Breast epithelium (tissue), 4 donors: ENCODE measurements around the gene CCP110. TPM values are rescaled to one million over a fixed set of nuclear protein-coding genes. Genes with fewer than 3 reads are reported as not detected.

Source experiments
- DNase-seq, 2 donors: peaks; one replicate each; pipeline ENCODE4 v3.0.0-alpha.2; 2019; ENCODE audit warnings: low spot score in 2 of 2
- H3K27ac ChIP-seq, 2 donors: fragments of 200-600 bp; sonication (generic) in 1 of 2; one replicate each; pipeline ENCODE4 v1.5.1; 2016 to 2019; ENCODE audit warnings: mild to moderate bottlenecking in 1 of 2
- H3K27me3 ChIP-seq, 2 donors: fragments of 200-600 bp; sonication (generic) in 1 of 2; one replicate each; pipeline versions ENCODE4 v1.5.1 to v1.6.0; 2017 to 2019; ENCODE audit warnings: control low read depth in 1 of 2, mild to moderate bottlenecking in 1 of 2
- H3K36me3 ChIP-seq: fragments of 200-600 bp; one replicate; pipeline ENCODE4 v1.5.1; 2019
- H3K4me1 ChIP-seq, 2 donors: fragments of 200-600 bp; sonication (generic); one replicate each; pipeline ENCODE4 v1.5.1; 2016 to 2019; ENCODE audit warnings: control low read depth in 1 of 2
- H3K4me3 ChIP-seq, 3 donors: fragments of 200-600 bp; sonication (generic); 1 replicate in 2 of 3; 2 replicates in 1 of 3; pipeline ENCODE4 v1.5.1; 2016 to 2019; ENCODE audit warnings: mild to moderate bottlenecking in 3 of 3, moderate library complexity in 2 of 3
- H3K9me3 ChIP-seq, 2 donors: fragments of 200-600 bp; sonication (generic) in 1 of 2; one replicate each; pipeline ENCODE4 v1.5.1; 2016 to 2019; ENCODE audit warnings: control low read depth in 1 of 2
- POLR2A ChIP-seq: fragments of 450-650 bp; IDR thresholded peaks from one replicate; pipeline ENCODE4 v1.6.1; 2016; ENCODE audit warnings: antibody characterized with exemption, mild to moderate bottlenecking, moderate library complexity
- POLR2AphosphoS5 ChIP-seq, 3 donors: sonication (generic); formaldehyde crosslinking; IDR thresholded peaks; one replicate each; pipeline ENCODE4 v1.6.1; 2017; ENCODE audit warnings: antibody characterized with exemption in 3 of 3
- intact Hi-C: fragments of 100-400 bp; cut with DNase I; formaldehyde crosslinking; loops from one replicate; pipeline ENCODE4 v1.15.1; 2023; ENCODE audit warnings: low total_unique reads
- total RNA-seq, 3 donors: library from RNA; depleted of rRNA; stranded (reverse); fragments of >200 nt; gene quantifications; one replicate each; pipeline ENCODE4 v1.1.0, GENCODE V29; 2016
- TF ChIP-seq, protein P1 (sequence below), 3 donors: fragments of 450-650 bp; IDR thresholded peaks; one replicate each; pipeline ENCODE4 v1.5.1; 2016 to 2017; ENCODE audit warnings: antibody characterized with exemption in 3 of 3, mild to moderate bottlenecking in 3 of 3, moderate library complexity in 3 of 3

Gene CCP110
- total RNA-seq, 3 donors from 2014 or later, result 13.9 to 33.5 (median 31.5) TPM

DNA sequence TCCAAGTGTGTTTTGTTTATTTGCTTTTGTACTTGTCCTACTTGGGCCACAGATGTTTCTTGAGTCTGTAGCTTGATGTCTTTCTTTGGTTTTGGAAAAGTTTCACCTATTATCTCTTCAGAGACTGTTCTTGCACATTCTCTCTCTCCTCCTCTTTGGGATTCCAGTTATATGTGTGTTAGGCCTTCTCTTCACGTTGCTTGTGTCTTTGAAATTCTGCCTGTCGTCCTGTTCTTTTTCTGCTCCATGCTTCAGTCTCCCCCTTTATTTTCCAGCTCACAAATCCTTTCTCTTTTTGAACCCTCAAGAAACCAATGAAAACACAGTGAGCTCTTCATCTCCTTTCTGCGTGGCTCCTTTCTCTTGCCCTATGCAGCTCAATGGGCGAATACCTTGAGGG is 39.6 kb downstream of the CCP110 start:
- Histone ChIP-seq H3K36me3 (no peaks in the 10 kb centered on the region), H3K27me3 (no peaks in the 10 kb centered on the region), H3K27ac (no peak overlapping the region), H3K4me3 (no peak overlapping the region), H3K4me1 (no peaks in the 10 kb centered on the region), H3K9me3 (no peaks in the 10 kb centered on the region)
- no peak for DNase-seq
- TF ChIP-seq, protein P1, sequence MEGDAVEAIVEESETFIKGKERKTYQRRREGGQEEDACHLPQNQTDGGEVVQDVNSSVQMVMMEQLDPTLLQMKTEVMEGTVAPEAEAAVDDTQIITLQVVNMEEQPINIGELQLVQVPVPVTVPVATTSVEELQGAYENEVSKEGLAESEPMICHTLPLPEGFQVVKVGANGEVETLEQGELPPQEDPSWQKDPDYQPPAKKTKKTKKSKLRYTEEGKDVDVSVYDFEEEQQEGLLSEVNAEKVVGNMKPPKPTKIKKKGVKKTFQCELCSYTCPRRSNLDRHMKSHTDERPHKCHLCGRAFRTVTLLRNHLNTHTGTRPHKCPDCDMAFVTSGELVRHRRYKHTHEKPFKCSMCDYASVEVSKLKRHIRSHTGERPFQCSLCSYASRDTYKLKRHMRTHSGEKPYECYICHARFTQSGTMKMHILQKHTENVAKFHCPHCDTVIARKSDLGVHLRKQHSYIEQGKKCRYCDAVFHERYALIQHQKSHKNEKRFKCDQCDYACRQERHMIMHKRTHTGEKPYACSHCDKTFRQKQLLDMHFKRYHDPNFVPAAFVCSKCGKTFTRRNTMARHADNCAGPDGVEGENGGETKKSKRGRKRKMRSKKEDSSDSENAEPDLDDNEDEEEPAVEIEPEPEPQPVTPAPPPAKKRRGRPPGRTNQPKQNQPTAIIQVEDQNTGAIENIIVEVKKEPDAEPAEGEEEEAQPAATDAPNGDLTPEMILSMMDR (IDR thresholded peaks at IDR 0.05), result no peak
- TF ChIP-seq POLR2A (no peak), POLR2AphosphoS5 (IDR thresholded peaks at IDR 0.05) (no peak)
- intact Hi-C loops, result no loop called here

DNA sequence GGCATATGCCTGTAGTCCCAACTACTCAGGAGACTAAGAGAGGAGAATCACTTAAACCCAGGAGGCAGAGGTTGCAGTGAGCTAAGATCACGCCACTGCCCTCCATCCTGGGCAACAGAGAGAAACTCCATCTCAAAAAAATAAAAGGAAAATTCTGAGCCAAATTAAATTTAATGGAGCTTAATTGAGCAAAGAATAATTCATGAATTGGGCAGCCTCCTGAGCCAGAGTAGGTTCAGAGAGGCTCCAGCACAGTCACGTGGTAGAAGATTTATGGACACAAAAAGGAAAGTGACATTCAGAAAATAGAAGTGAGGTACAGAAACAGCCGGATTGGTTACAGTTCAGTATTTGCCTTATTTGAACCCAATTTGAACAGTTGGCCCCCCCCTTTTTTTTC is 42.6 kb downstream of the CCP110 start:
- intact Hi-C loops, result no loop called here
- no peaks in the 10 kb centered on the region for H3K9me3 ChIP-seq
- H3K27me3 ChIP-seq, result no peaks in the 10 kb centered on the region
- H3K4me3 ChIP-seq, result no peak overlapping the region
- peaks cover 7% of the 10 kb centered on the region for H3K36me3 ChIP-seq
- TF ChIP-seq POLR2A (no peak), POLR2AphosphoS5 (IDR thresholded peaks at IDR 0.05) (no peak)
- TF ChIP-seq, protein P1 (IDR thresholded peaks at IDR 0.05), result no peak
- H3K4me1 ChIP-seq, result no peaks in the 10 kb centered on the region
- no peak overlapping the region for H3K27ac ChIP-seq
- no peak for DNase-seq

DNA sequence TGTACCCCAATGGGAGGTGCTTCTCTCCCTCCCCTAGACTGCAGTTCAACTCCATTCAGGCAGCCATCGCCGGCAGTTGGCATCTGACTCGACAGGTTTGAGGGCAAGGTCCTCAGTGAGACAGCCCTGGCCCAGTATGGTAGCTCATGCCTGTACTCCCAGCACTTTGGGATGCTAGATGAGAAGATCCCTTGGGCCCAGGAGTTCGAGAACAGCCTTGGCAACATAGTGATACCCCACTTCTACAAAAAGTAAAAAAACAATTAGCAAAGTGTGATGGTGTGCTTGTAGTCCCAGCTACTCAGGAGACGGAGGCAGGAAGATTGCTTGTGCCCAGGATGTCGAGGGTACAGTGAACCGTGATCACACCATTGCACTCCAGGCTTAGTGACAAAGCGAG is 43.8 kb downstream of the CCP110 start:
- TF ChIP-seq POLR2AphosphoS5 (IDR thresholded peaks at IDR 0.05), result no peak
- H3K9me3 ChIP-seq, result no peaks in the 10 kb centered on the region
- H3K27me3 ChIP-seq, result no peaks in the 10 kb centered on the region
- H3K4me3 ChIP-seq, result no peak overlapping the region
- intact Hi-C loops, result no loop called here
- no peak overlapping the region for H3K27ac ChIP-seq
- no peaks in the 10 kb centered on the region for H3K4me1 ChIP-seq
- peaks cover 7% of the 10 kb centered on the region for H3K36me3 ChIP-seq
- no peak for DNase-seq

DNA sequence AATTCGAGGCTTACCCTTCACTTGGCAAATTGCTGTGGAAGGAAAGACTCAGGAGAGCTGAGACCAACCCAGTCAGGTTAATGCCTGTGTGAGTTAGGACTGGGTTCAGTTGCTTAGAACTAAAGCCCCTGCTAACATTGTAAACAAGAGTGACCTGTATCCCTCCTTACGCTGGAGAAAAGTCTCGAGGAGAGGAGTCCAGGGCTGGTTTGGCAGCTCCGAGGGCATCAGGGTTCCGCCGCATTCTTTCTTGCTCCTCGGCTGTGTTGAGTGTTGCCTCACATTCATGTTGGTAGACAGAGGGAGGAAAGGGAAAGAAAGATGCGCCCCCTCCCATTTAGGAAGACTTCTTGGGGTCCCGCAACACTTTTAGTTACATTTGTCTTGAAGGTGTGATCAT is 50.3 kb downstream of the CCP110 start:
- H3K27me3 ChIP-seq, result no peaks in the 10 kb centered on the region
- TF ChIP-seq POLR2AphosphoS5 (IDR thresholded peaks at IDR 0.05) (no peak), POLR2A (no peak)
- TF ChIP-seq, protein P1 (IDR thresholded peaks at IDR 0.05), result no peak
- no peaks in the 10 kb centered on the region for H3K4me1 ChIP-seq
- intact Hi-C loops, result no loop called here
- no peak overlapping the region for H3K4me3 ChIP-seq
- H3K36me3 ChIP-seq, result peaks cover 10% of the 10 kb centered on the region
- no peaks in the 10 kb centered on the region for H3K9me3 ChIP-seq
- H3K27ac ChIP-seq, result no peak overlapping the region
- DNase-seq, result no peak

DNA sequence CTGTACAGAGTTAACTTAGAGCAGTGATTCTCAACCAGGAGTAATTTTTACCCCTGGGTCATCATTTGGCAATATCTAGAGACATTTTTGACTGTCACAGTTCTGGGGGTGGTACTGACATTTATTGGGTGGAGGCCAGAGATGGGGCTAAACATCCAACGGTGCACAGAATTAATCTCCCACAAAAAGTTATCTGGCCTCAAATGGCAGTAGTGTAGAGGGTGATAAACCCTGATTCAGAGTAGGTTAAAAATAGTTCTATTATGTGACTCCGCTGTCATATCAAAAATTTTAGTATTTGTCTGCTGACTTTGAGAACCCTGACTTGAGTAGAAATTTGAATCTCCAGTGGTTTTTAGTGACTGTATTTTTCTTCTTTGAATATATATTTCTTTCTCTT is 50.9 kb downstream of the CCP110 start:
- no peak for DNase-seq
- no peak overlapping the region for H3K4me3 ChIP-seq
- H3K27me3 ChIP-seq, result no peaks in the 10 kb centered on the region
- no peaks in the 10 kb centered on the region for H3K9me3 ChIP-seq
- H3K27ac ChIP-seq, result no peak overlapping the region
- intact Hi-C loops, result no loop called here
- peaks cover 5% of the 10 kb centered on the region for H3K36me3 ChIP-seq
- H3K4me1 ChIP-seq, result no peaks in the 10 kb centered on the region
- TF ChIP-seq, protein P1 (IDR thresholded peaks at IDR 0.05), result no peak
- TF ChIP-seq POLR2A (no peak), POLR2AphosphoS5 (IDR thresholded peaks at IDR 0.05) (no peak)

DNA sequence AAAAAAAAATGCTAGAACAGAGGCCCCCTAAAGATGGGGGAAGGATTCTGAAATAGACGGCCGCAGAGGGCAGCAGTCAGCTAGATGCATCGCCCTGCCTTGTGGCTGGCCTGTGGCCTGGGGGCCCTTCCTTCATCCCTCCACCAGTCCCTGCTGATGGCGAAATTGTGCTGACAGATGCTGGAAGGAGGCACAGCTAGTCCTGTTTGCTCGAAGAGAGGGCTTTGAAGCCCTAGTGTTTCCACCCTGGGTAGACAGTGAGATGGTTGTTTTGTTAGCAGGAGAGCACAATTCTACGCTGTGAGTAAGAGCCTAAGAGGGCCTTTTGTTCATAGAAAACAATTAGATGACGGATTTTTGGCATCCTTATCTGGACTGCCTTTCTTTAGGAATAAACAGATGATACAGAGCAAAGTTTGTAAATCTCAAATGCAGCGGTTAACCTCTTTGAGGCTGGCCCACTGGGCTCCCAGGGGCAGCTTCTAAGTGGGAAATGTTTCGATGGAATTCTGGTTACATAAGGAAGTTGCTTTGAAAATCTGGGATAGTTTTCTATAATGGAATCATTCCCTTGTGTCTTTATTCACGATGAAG is 54.7 kb downstream of the CCP110 start:
- Histone ChIP-seq H3K27me3 (no peaks in the 10 kb centered on the region), H3K4me1 (no peaks in the 10 kb centered on the region), H3K36me3 (peaks cover 4% of the 10 kb centered on the region), H3K9me3 (no peaks in the 10 kb centered on the region), H3K4me3 (no peak overlapping the region), H3K27ac (no peak overlapping the region)
- intact Hi-C loops, result no loop called here
- TF ChIP-seq, protein P1 (IDR thresholded peaks at IDR 0.05), result no peak
- TF ChIP-seq POLR2AphosphoS5 (IDR thresholded peaks at IDR 0.05) (no peak), POLR2A (no peak)
- DNase-seq, result no peak
